Gastroesophageal sphincter (tissue), 4 donors: ENCODE measurements around the gene SASH3. TPM values are rescaled to one million over a fixed set of nuclear protein-coding genes. Genes with fewer than 3 reads are reported as not detected.

Source experiments
- ATAC-seq: fragments of 150-250 bp; one replicate; pipeline ENCODE4 v1.9.1; 2016; ENCODE audit warnings: mild to moderate bottlenecking, moderate library complexity
- H3K27ac ChIP-seq, 4 donors: fragments of 200-600 bp; sonication (generic) in 3 of 4; 1 replicate in 3 of 4; 2 replicates in 1 of 4; pipeline ENCODE4 v1.5.1; 2016 to 2019
- H3K27me3 ChIP-seq: fragments of 200-600 bp; sonication (generic); one replicate; pipeline ENCODE4 v1.5.1; 2019
- H3K36me3 ChIP-seq, 2 donors: fragments of 200-600 bp; sonication (generic); one replicate each; pipeline ENCODE4 v1.5.1; 2019; ENCODE audit warnings: control low read depth in 1 of 2
- H3K4me1 ChIP-seq, 3 donors: fragments of 200-600 bp; sonication (generic); 1 replicate in 2 of 3; 2 replicates in 1 of 3; pipeline ENCODE4 v1.5.1; 2016 to 2019; ENCODE audit warnings: control low read depth in 2 of 3
- H3K4me3 ChIP-seq, 2 donors: fragments of 200-600 bp; sonication (generic); one replicate each; pipeline ENCODE4 v1.5.1; 2019; ENCODE audit warnings: mild to moderate bottlenecking in 1 of 2, moderate library complexity in 1 of 2
- H3K9me3 ChIP-seq, 3 donors: fragments of 200-600 bp; sonication (generic); one replicate each; pipeline ENCODE4 v1.5.1; 2017 to 2019; ENCODE audit warnings: control low read depth in 2 of 3
- CTCF ChIP-seq, 4 experiments: fragments of 200-600 bp in 2 of 4; fragments of 450-650 bp in 2 of 4; sonication (generic) in 1 of 4; IDR thresholded peaks; one replicate each; pipeline ENCODE4 v1.5.1; 2017 to 2019; ENCODE audit warnings: antibody characterized with exemption in 4 of 4, mild to moderate bottlenecking in 2 of 4, moderate library complexity in 2 of 4
- EP300 ChIP-seq: sonication (generic); formaldehyde crosslinking; IDR thresholded peaks from one replicate; pipeline ENCODE4 v1.6.1; 2017; ENCODE audit warnings: antibody characterized with exemption, mild to moderate bottlenecking
- POLR2A ChIP-seq, 2 donors: fragments of 450-650 bp; IDR thresholded peaks; one replicate each; pipeline ENCODE4 v1.6.1; 2017; ENCODE audit warnings: antibody characterized with exemption in 2 of 2, mild to moderate bottlenecking in 2 of 2, moderate library complexity in 1 of 2
- POLR2AphosphoS5 ChIP-seq: sonication (generic); formaldehyde crosslinking; IDR thresholded peaks from one replicate; pipeline ENCODE4 v1.6.1; 2017; ENCODE audit warnings: antibody characterized with exemption
- WGBS, 2 donors: methylation state at CpG; one replicate each; pipeline ENCODE4 v1.1.5; 2018; ENCODE audit warnings: low coverage in 1 of 2; 5-methylcytosine and 5-hydroxymethylcytosine counted together
- total RNA-seq, 4 donors: library from RNA; depleted of rRNA; stranded (reverse); fragments of >200 nt; gene quantifications; one replicate each; pipeline ENCODE4 v1.1.0, GENCODE V29; 2016

SASH3 gene
- total RNA-seq, 4 donors from 2014 or later: 1.9 to 8.2 (median 5.3) TPM

- no peak overlapping the region for H3K4me3 ChIP-seq
- H3K4me1 ChIP-seq: no peaks in the 10 kb centered on the region
- H3K9me3 ChIP-seq: no peaks in the 10 kb centered on the region
- WGBS, 2 donors: 13 to 17% methylated on average over 1 of the region's 1 CpG
- no peak overlapping the region for H3K27ac ChIP-seq
- ATAC-seq: peak; percentile 25
- peaks cover 0 to 20% of the 10 kb centered on the region in 2 donors for H3K36me3 ChIP-seq
- TF ChIP-seq POLR2AphosphoS5 (no peak), POLR2A (IDR thresholded peaks at IDR 0.05) (no peak), CTCF (IDR thresholded peaks at IDR 0.05) (no peak), EP300 (no peak)
- no peaks in the 10 kb centered on the region for H3K27me3 ChIP-seq
Observed at GRCh38 chrX:129802863-129803262, 23.1 kb downstream of the SASH3 start.

GRCh38 chrX:129804806-129805205 lies 25.1 kb downstream of the SASH3 start:
- ATAC-seq: no peak
- Histone ChIP-seq H3K9me3 (no peaks in the 10 kb centered on the region), H3K4me1 (no peaks in the 10 kb centered on the region), H3K27ac (no peak overlapping the region), H3K4me3 (no peak overlapping the region), H3K27me3 (no peaks in the 10 kb centered on the region), H3K36me3 (peaks cover 0 to 25% of the 10 kb centered on the region in 2 donors)
- no peak for TF ChIP-seq CTCF (IDR thresholded peaks at IDR 0.05)
- no peak for TF ChIP-seq POLR2A (IDR thresholded peaks at IDR 0.05)
- TF ChIP-seq POLR2AphosphoS5: no peak
- no peak for TF ChIP-seq EP300
- no CpG with 5 or more reads among the region's 4 CpGs for WGBS, 2 donors

- peaks cover 0 to 58% of the 10 kb centered on the region in 2 donors for H3K36me3 ChIP-seq
Observed at GRCh38 chrX:129808158-129808828, 28.5 kb downstream of the SASH3 start.

GRCh38 chrX:129808829-129809796 lies 29.4 kb downstream of the SASH3 start:
- Histone ChIP-seq H3K9me3 (no peaks in the 10 kb centered on the region), H3K27me3 (no peaks in the 10 kb centered on the region), H3K36me3 (peaks cover 0 to 64% of the 10 kb centered on the region in 2 donors), H3K4me1 (no peaks in the 10 kb centered on the region), H3K4me3 (no peak overlapping the region), H3K27ac (peak overlapping the region in 1 of 4 donors; percentile 54)
- ATAC-seq: no peak
- no peak for TF ChIP-seq EP300
- no peak for TF ChIP-seq CTCF (IDR thresholded peaks at IDR 0.05)
- no peak for TF ChIP-seq POLR2A (IDR thresholded peaks at IDR 0.05)
- TF ChIP-seq POLR2AphosphoS5: no peak
- 79 to 88% methylated on average over 3 to 4 of the region's 7 CpGs for WGBS, 2 donors

More at GRCh38 chrX:129808158-129808828, 28.5 kb downstream of the SASH3 start:
- Histone ChIP-seq H3K27ac (peak overlapping the region in 2 of 4 donors; percentile 9 to 24), H3K4me3 (no peak overlapping the region), H3K27me3 (no peaks in the 10 kb centered on the region), H3K4me1 (no peaks in the 10 kb centered on the region), H3K9me3 (no peaks in the 10 kb centered on the region)
- peak; percentile 71 for ATAC-seq
- TF ChIP-seq POLR2AphosphoS5 (no peak), EP300 (no peak), POLR2A (IDR thresholded peaks at IDR 0.05) (no peak), CTCF (IDR thresholded peaks at IDR 0.05) (no peak)
- 50 to 62% methylated on average over 2 of the region's 2 CpGs for WGBS, 2 donors
